Effector memory CD4-positive, alpha-beta T cell (primary cell): ENCODE results near the gene PRDM2.

Experiments
- DNase-seq, 3 donors: peaks; one replicate each; pipeline ENCODE4 v3.0.0-alpha.2; 2020
- H3K27ac ChIP-seq: 2 replicates; pipeline ENCODE4 v1.7.0; 2013; ENCODE audit warnings: mild to moderate bottlenecking, low read length, moderate library complexity; ENCODE audit not compliant: insufficient read depth, poor library complexity, severe bottlenecking
- H3K27me3 ChIP-seq: replicated peaks from 2 replicates; pipeline ENCODE4 v1.7.0; 2013; ENCODE audit warnings: mild to moderate bottlenecking, low read length; ENCODE audit not compliant: insufficient read depth, control insufficient read depth, poor library complexity, severe bottlenecking
- H3K36me3 ChIP-seq: 2 replicates; pipeline ENCODE4 v1.7.0; 2013; ENCODE audit warnings: mild to moderate bottlenecking, low read length, moderate library complexity; ENCODE audit not compliant: control insufficient read depth, insufficient read depth
- H3K4me1 ChIP-seq: 2 replicates; pipeline ENCODE4 v1.7.0; 2013; ENCODE audit warnings: low read length, mild to moderate bottlenecking; ENCODE audit not compliant: control insufficient read depth, insufficient read depth, poor library complexity, severe bottlenecking
- H3K4me3 ChIP-seq: 2 replicates; pipeline ENCODE4 v1.7.0; 2013; ENCODE audit warnings: low read length, low read depth, mild to moderate bottlenecking; ENCODE audit not compliant: insufficient read depth, poor library complexity, severe bottlenecking
- H3K9me3 ChIP-seq: 2 replicates; pipeline ENCODE4 v1.7.0; 2013; ENCODE audit warnings: mild to moderate bottlenecking, low read length, moderate library complexity; ENCODE audit not compliant: control insufficient read depth

Gene PRDM2

DNA sequence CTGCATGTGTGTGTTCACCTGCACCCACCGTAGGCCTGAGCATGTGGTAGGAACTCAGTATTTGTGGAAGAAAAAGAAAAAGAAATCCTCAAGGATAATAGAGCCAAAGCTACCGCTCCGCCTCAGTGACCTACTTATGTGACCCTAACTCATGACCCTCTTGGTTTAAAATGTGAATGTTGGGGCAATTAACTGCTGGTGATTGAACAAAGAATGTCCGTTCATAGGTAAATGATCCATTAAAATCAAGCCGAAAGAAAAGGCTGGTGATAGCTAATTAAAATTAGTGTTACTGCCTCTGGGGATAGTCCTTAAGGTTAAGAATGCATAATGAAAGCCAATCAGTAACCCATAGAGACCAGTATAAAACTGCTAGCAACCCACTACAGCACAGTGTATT, 98.1 kb downstream of the PRDM2 start:
- H3K27ac ChIP-seq: no peak overlapping the region
- peaks cover 9% of the 10 kb centered on the region for H3K36me3 ChIP-seq
- no peaks in the 10 kb centered on the region for H3K27me3 ChIP-seq

DNA sequence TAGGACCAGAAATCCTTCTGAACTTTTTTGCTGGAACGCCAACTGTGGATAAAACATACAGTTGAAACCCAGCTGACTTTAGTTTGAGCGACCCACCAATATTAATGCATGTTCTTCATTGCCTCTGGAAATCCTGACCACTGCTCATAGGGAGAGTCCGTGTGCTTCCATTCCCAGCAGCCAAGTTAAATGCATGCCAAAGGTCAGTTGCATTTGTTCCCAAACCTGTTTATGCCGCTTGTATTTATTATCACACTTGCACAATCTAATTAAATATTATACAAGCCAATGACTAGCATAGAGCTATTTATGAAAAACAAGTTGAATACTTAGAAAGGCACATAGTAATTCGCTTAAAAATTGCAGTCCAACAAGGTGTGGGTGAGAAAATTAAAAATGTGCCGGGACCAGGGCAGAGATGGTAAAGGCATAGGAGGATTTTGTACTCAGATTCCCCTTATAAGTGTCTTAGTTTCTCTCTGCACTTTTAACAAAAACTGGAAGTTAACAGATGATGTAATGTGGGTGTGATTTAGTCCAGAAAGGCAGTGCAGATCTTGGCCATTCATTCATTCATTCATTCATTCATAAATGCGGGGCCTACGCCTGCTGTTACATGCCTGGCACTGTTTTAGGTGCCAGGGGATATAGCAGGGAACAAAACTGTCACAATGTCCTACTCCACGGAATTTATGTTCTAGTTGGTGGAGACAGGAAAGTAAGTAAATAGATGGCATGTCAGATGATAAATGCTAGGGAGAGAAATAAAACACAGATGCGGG, 99.7 kb downstream of the PRDM2 start:
- no peak for DNase-seq
- Histone ChIP-seq H3K36me3 (no peaks in the 10 kb centered on the region), H3K4me3 (no peak overlapping the region), H3K4me1 (no peaks in the 10 kb centered on the region), H3K27ac (no peak overlapping the region), H3K27me3 (no peaks in the 10 kb centered on the region), H3K9me3 (no peaks in the 10 kb centered on the region)

More for the DNA sequence above, 98.1 kb downstream of the PRDM2 start:
- Histone ChIP-seq H3K4me3 (no peak overlapping the region), H3K9me3 (no peaks in the 10 kb centered on the region), H3K4me1 (no peaks in the 10 kb centered on the region)
- DNase-seq: no peak

DNA sequence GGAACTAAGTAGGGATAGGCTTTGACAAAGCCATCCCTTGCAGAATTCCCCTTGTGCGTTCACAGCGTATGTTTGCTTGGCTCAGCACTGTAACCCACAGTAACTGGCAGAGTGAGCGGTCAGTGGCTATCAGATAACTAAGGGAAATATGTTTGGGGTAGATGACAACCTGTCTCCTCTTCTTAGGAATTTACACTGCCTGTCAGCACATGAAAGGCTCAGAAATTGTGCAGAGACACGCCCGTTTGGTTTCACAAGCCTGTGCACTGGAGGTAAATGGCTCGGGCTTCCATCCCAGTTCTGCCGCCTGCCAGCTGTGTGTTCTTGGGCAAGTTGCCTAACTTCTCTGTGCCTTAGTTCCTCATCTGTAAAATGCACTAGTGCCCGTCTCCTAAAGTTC, 101.2 kb downstream of the PRDM2 start:
- H3K27me3 ChIP-seq: no peaks in the 10 kb centered on the region
- no peak for DNase-seq
- H3K36me3 ChIP-seq: no peaks in the 10 kb centered on the region

DNA sequence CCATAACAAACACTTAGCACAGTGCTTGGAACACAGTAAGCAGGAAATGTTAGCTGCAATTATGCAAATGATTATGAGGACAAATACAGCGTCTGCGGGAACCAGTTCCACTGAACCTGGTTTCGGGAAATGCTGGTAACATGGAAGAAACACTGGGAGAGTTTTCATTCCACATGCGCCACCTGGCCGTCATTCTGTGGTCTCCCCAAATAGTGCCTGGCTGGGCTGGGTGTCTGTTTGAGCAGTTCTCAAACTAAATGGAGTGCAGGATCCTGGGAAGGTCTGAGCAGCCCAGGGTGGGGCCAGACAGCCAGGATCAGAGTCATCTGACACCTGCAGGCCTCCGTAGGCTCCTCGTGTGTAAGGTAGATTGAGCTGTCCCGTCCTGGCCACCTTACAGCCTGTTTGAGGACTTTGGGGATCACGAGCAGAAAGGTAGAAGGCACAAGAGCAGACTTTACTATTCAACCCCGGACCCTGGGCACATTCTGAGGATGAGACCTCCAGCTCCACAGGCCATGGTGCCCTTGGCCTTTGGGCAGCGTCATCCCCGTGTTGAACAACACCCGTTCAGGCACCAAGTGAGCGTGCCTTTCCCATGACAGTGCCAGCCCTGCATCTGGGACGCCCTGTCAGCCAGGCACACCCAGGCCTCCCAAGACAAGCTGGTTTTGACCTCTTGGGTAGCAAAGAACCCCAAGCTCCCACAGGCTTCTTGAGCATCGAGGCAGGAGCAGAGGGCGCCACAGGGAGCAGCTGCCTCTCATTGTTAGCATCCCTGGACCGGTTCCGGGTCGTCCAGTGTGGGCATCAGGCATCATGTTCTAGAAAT, 101.9 kb downstream of the PRDM2 start:
- Histone ChIP-seq H3K4me1 (no peaks in the 10 kb centered on the region), H3K4me3 (no peak overlapping the region), H3K36me3 (no peaks in the 10 kb centered on the region), H3K9me3 (no peaks in the 10 kb centered on the region), H3K27ac (no peak overlapping the region), H3K27me3 (no peaks in the 10 kb centered on the region)
- no peak for DNase-seq

More for the DNA sequence above, 101.2 kb downstream of the PRDM2 start:
- Histone ChIP-seq H3K9me3 (no peaks in the 10 kb centered on the region), H3K4me3 (no peak overlapping the region), H3K27ac (no peak overlapping the region), H3K4me1 (no peaks in the 10 kb centered on the region)

DNA sequence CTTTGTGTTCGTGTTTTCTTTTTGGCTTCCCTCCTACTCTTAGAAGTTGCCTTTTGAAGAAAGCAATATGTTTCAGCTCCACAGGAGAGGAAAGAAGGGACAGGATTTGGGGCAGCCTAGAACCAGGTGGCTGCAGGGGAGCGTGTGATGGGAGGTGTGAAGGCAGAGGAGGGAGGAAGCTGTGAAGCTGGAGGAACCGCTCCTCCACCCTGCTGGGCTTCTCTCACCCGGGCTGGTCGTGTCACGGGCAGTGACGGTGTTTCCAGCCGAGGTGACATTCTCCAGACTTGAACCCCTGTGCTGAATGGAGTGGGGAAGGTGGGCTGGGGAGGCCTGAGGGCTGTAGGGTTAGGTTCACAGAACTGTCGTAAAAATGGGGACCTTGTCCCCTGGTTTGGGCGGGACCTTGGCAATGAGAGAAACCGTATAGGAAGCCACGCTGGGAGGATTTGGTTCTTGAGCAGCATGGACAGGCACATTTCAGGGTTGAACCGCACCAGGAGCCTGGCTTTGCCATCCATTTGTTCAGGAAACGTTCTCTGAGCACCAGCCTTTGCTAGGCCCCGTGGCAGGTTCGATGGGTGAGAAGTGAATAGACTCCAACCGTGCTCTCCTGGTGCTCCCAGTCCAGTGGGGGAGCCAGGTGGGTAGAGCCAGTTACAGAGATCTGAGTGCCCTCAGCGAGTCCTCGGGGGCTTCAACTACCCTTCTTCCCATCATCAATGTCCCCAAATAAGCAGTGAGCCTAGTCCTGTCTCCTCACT, 103.0 kb downstream of the PRDM2 start:
- no peak for DNase-seq
- H3K36me3 ChIP-seq: no peaks in the 10 kb centered on the region
- H3K4me3 ChIP-seq: no peak overlapping the region
- no peaks in the 10 kb centered on the region for H3K27me3 ChIP-seq
- no peaks in the 10 kb centered on the region for H3K4me1 ChIP-seq
- no peaks in the 10 kb centered on the region for H3K9me3 ChIP-seq
- H3K27ac ChIP-seq: no peak overlapping the region

DNA sequence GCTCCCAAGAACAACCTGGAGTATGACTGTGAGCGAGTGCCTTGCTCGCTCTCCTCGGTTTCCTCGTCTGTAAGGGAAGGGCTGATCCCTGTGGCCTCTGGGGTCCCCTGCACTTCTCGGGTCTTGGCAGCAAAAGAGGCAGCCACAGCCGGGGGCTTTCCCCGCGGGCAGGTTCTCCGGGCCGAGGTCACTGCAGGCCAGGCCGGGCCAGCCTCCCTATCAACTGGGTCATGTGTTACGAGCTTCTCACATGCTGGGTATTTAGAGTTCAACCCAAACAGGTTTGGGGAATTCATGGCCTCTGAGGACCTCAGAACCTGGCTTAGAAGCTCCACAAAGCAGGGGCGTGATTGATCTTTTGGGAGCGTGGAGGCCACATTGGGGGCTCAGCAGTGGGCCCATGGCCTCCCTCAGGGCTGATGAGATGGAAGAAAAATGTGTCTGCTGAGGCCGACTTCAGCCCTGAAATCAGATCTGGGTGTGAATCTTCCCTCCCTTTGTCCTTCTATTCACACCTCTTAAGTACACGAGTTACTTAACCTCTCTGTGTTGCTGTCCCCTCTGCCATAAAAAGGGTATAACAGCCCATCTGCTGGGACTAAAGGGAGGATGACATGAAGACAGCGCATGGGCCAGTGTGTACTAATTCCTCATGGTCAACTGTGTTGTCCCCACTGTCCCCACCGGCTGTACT, 103.7 kb downstream of the PRDM2 start:
- Histone ChIP-seq H3K4me3 (no peak overlapping the region), H3K27me3 (no peaks in the 10 kb centered on the region), H3K36me3 (no peaks in the 10 kb centered on the region), H3K27ac (no peak overlapping the region), H3K4me1 (no peaks in the 10 kb centered on the region), H3K9me3 (no peaks in the 10 kb centered on the region)
- DNase-seq: no peak

DNA sequence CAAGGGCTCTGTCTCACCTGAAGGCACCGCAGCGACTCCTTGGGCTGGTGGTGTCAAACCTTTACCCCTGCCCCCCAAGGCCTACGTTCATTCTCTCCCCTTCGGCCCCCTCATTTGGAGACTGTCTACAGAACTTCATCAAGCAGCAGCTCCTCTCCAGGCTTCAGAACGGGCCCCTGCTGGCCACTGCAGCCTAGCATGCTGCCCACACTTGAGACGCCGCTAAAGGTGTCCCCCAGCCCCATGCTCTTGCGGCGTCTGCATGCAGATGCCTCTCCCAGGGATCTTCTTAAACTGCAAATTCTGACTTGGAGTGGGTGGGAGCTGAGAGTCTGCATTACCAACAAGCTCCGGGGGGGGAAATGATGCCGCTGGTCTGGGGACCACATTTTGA, 104.2 kb downstream of the PRDM2 start:
- Histone ChIP-seq H3K9me3 (no peaks in the 10 kb centered on the region), H3K36me3 (no peaks in the 10 kb centered on the region), H3K27ac (no peak overlapping the region), H3K27me3 (no peaks in the 10 kb centered on the region), H3K4me3 (no peak overlapping the region), H3K4me1 (no peaks in the 10 kb centered on the region)
- no peak for DNase-seq

DNA sequence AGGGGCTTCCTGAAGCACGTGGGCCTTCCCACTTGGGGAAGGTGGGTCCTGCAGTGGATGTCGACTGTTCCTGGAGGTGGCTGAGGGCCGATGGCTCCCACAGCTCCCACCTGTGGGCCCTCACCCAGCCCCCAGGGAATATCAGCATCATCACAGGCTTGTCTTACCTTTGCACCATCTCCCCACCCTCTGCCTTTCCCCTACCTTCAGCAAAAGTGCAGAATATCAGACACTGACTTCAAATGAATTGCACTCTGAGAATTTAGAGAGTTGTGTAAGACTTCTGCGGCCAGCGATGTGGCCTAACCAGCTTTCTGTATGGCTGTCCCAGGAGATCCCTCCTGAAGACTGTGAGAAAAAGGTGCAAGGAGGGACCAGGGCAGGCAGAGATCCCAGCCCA, 105.4 kb downstream of the PRDM2 start:
- no peaks in the 10 kb centered on the region for H3K9me3 ChIP-seq
- H3K27ac ChIP-seq: no peak overlapping the region
- no peaks in the 10 kb centered on the region for H3K4me1 ChIP-seq
- H3K27me3 ChIP-seq: no peaks in the 10 kb centered on the region
- no peak for DNase-seq
- no peak overlapping the region for H3K4me3 ChIP-seq
- H3K36me3 ChIP-seq: no peaks in the 10 kb centered on the region

DNA sequence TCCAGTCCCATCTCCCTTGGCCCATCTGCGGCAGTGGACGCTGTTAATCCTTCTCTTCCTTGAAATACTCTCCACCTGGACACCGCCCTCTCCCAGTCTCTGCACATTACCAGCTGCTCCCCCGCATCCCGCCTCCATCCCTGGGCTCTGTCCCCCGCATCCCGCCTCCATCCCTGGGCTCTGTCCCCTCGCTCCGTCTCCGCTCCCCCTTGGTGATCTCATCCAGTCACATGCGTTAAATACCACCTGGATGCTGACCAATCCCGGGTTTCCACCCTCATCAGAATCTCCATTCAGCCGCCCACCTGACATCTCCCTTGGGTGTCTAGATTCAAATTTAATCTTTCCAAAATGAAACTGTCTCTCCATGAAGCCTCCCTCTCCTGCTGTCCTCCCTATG, 106.1 kb downstream of the PRDM2 start:
- Histone ChIP-seq H3K4me3 (no peak overlapping the region), H3K27ac (no peak overlapping the region), H3K27me3 (no peaks in the 10 kb centered on the region), H3K9me3 (no peaks in the 10 kb centered on the region), H3K4me1 (no peaks in the 10 kb centered on the region), H3K36me3 (no peaks in the 10 kb centered on the region)
- no peak for DNase-seq
